ENCODE results near the gene UST. TPM values are rescaled to one million over a fixed set of nuclear protein-coding genes. Genes with fewer than 3 reads are reported as not detected.

The UST gene
- total and polyA plus RNA-seq, 2 of the 8 experiments (the other 6 are each of a cell fraction or from before 2014, with no cell fraction given), result 13.5 to 34.5 TPM

DNA sequence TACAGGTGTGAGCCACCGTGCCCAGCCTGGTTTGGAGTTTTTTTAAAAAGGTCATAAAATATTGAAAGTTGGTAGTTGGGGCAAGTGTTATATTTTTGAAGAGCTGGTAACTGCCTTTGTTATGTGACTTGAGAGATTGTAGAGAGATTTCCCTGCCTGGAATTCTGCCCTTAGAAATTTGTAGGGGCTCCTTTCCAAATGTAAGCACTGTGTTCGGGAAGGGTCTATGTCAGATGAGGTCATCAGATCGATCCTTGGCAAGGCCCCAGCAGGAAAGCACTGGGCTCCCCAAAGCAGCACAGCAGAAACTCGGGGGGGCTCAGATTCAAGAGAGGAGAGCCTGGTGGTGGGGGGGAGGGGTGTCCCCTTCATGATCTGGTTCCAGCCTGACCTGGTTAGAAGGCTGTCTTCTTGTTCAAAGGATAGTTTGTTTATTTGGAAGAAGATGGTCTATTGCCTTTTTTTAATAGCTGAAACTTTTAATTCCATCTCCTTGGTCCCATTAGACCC is 220.2 kb downstream of the UST start:
- H3K4me1 ChIP-seq (replicated peaks in 1 of 4; ENCODE audit: control insufficient read depth in 3 of 4, insufficient read depth in 4 of 4, low read length in 3 of 4), result peaks cover 13 to 40% (median 18%) of the 10 kb centered on the region in 4 experiments
- no peak overlapping the region for H3K9ac ChIP-seq (replicated peaks in 1 of 4; ENCODE audit: extremely low read depth in 1 of 4, low read depth in 3 of 4, low read length in 3 of 4)
- no peak overlapping the region for H3K27ac ChIP-seq (ENCODE audit: low read depth, low read length)
- H3K14ac ChIP-seq (ENCODE audit: insufficient read length), result no peak overlapping the region
- H3K36me3 ChIP-seq (ENCODE audit: control insufficient read depth in 2 of 4, insufficient read depth in 4 of 4, low read length in 3 of 4), result peaks cover 0 to 16% (median 2%) of the 10 kb centered on the region in 4 experiments; a peak in 1 of 8 replicates
- 0 out of 8 replicates have a peak overlapping the region, but pooled peaks of 1 of the 4 experiments have one; percentile 4 for H3K4me3 ChIP-seq (ENCODE audit: extremely low read depth in 1 of 4, insufficient read depth in 2 of 4, low read depth in 3 of 4, low read length in 4 of 4)
- no peak overlapping the region for H2AK5ac ChIP-seq (ENCODE audit: low read depth, low read length)
- no peak overlapping the region for H3K56ac ChIP-seq (replicated peaks; ENCODE audit: insufficient read length, low read depth, low read length)
- H3K9me3 ChIP-seq (ENCODE audit: insufficient read depth in 2 of 2, low read depth in 1 of 2, low read length in 1 of 2), result no peaks in the 10 kb centered on the region
- ChIA-PET POLR2A (ENCODE audit: partially characterized antibody) (interaction anchor here (1.0 kb wide), 1 partner anchor 12 kb away, joined by 3 read pairs; no protein-coding TSS in a partner anchor), CTCF (ENCODE audit: partially characterized antibody) (interaction anchor here (0.9 to 2.2 kb wide), 5 partner anchors 9 to 390 kb away, joined by 3 to 13 read pairs (median 3); no protein-coding TSS in a partner anchor)
- H4K8ac ChIP-seq (ENCODE audit: extremely low read depth, insufficient read depth, low read length), result no peak overlapping the region
- no peaks in the 10 kb centered on the region for H3K27me3 ChIP-seq (replicated peaks in 1 of 4; ENCODE audit: control insufficient read depth in 3 of 4, extremely low read depth in 1 of 4, insufficient read depth in 3 of 4, low read length in 3 of 4)
- no peak overlapping the region for H2AFZ ChIP-seq (ENCODE audit: low read length)
- H2BK20ac ChIP-seq (ENCODE audit: low read length), result no peak overlapping the region
- 63% methylated on average over 4 of the region's 4 CpGs; no CpG with 5 or more reads in 1 of the 2 experiments for WGBS, 2 experiments (ENCODE audit: extremely low coverage in 1 of 2, insufficient coverage in 1 of 2, insufficient read length in 1 of 2, insufficient replicate concordance in 2 of 2, low coverage in 1 of 2, low lambda C conversion rate in 2 of 2, missing lambda C conversion rate in 1 of 2)
- DNase-seq (ENCODE audit: low read depth in 1 of 2, low spot score in 2 of 2), result no peak
- peak overlapping the region; percentile 77; the same call in 1 of the 2 replicates for H2BK5ac ChIP-seq (ENCODE audit: low read depth, low read length)
- H2BK15ac ChIP-seq (ENCODE audit: low read length), result no peak overlapping the region
- H4K91ac ChIP-seq (replicated peaks; ENCODE audit: insufficient read length, low read length), result no peak overlapping the region
- peak overlapping the region; percentile 53; the same call in 1 of the 2 replicates for H3K18ac ChIP-seq (ENCODE audit: extremely low read depth, low read length)
- H3K79me2 ChIP-seq (ENCODE audit: control insufficient read depth in 1 of 2, insufficient read depth in 2 of 2, low read length in 2 of 2), result peaks cover 0 to 3% of the 10 kb centered on the region in 2 experiments; a peak in 1 of 4 replicates
- H2BK120ac ChIP-seq (replicated peaks; ENCODE audit: low read depth, low read length), result no peak overlapping the region
- peak overlapping the region; percentile 26 to 36; a peak in 2 of 4 replicates for H3K4me2 ChIP-seq (ENCODE audit: insufficient read depth in 1 of 2, low read depth in 2 of 2, low read length in 2 of 2)
- FAIRE-seq, result no peak
- no peak overlapping the region for H3K4ac ChIP-seq (replicated peaks; ENCODE audit: insufficient read length, low read depth, low read length)
- H2BK12ac ChIP-seq (ENCODE audit: low read depth, low read length), result no peak overlapping the region
- peaks cover 1% of the 10 kb centered on the region; the same call in 1 of the 2 replicates for H3K79me1 ChIP-seq (ENCODE audit: low read depth, low read length)
- no peaks in the 10 kb centered on the region for H4K20me1 ChIP-seq (replicated peaks in 1 of 2; ENCODE audit: control insufficient read depth in 1 of 2, insufficient read depth in 2 of 2, low read length in 2 of 2)
- H3K23me2 ChIP-seq (ENCODE audit: low read depth, low read length), result no peaks in the 10 kb centered on the region
- no peak overlapping the region for H4K5ac ChIP-seq (ENCODE audit: insufficient read length, low read depth, low read length)
- no peak overlapping the region for H3K23ac ChIP-seq (ENCODE audit: insufficient read length)
- TF ChIP-seq ZNF274 (IDR thresholded peaks at IDR 0.05; ENCODE audit: borderline replicate concordance, extremely low read depth, low read length) (no peak), CREB1 (IDR thresholded peaks at IDR 0.05) (no peak), JUND (IDR thresholded peaks at IDR 0.05; ENCODE audit: low read length) (no peak), SIX5 (IDR thresholded peaks at IDR 0.05; ENCODE audit: low read depth, low read length) (no peak), POLR2AphosphoS5 (IDR thresholded peaks at IDR 0.05; ENCODE audit: low read depth, low read length) (no peak), CHD1 (IDR thresholded peaks at IDR 0.05; ENCODE audit: low read depth, low read length) (no peak), MAFK (IDR thresholded peaks at IDR 0.05; ENCODE audit: low read depth, low read length) (no peak), KDM1A (IDR thresholded peaks at IDR 0.05; ENCODE audit: borderline replicate concordance, low read length) (no peak), TAF7 (optimal IDR thresholded peaks at IDR 0.05; ENCODE audit: borderline replicate concordance, low read depth, low read length) (no peak), POU5F1 (IDR thresholded peaks at IDR 0.05; ENCODE audit: low read depth, low read length) (no peak), CEBPB (IDR thresholded peaks at IDR 0.05; ENCODE audit: low read depth, low read length) (no peak)
- TF ChIP-seq, protein P1, sequence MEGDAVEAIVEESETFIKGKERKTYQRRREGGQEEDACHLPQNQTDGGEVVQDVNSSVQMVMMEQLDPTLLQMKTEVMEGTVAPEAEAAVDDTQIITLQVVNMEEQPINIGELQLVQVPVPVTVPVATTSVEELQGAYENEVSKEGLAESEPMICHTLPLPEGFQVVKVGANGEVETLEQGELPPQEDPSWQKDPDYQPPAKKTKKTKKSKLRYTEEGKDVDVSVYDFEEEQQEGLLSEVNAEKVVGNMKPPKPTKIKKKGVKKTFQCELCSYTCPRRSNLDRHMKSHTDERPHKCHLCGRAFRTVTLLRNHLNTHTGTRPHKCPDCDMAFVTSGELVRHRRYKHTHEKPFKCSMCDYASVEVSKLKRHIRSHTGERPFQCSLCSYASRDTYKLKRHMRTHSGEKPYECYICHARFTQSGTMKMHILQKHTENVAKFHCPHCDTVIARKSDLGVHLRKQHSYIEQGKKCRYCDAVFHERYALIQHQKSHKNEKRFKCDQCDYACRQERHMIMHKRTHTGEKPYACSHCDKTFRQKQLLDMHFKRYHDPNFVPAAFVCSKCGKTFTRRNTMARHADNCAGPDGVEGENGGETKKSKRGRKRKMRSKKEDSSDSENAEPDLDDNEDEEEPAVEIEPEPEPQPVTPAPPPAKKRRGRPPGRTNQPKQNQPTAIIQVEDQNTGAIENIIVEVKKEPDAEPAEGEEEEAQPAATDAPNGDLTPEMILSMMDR (IDR thresholded peaks at IDR 0.05; ENCODE audit: control extremely low read depth in 1 of 3, insufficient read depth in 1 of 3, low read depth in 1 of 3, low read length in 3 of 3), result no peak

Measured in H1 (cell line).